ENCODE results near the gene AGER. TPM values are rescaled to one million over a fixed set of nuclear protein-coding genes. Genes with fewer than 3 reads are reported as not detected.

Gene AGER
- total RNA-seq, 6 experiments from 2014 or later: 0.81 to 3.4 (median 1.8) TPM

DNA sequence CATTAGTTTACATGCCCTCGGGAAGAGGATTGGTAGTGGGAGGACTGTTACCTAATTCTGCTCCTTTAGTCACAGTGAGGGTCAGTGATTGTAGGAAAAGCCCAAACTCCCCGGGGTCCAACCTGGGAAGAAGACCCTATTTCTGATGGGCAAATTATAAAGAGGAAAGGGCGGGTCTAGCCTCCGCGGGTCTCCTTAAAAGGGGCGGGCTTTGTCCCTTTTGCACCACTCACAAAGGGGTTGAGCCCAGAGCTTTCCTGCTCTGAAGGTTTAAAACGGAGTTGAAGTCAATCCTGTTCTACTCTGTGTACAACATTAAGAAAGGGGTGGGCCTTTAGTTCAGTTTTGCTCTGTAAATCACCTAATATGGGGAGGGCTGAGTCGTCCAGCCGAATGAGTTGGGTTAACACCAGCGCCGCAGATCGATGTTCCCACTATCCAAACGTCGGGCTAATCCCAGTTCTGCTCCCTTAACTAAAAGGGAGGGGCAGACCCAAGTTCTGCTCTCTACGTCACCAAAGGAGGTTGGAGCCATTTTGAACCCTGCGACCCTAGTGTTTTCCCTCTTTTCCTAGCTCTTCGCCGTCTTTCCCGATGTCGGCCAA, 6.8 kb downstream of the AGER start:
- DNase-seq (no peak), ATAC-seq (peak in 2 of 4 donors; percentile 1 to 3)
- Histone ChIP-seq H3K27ac (peak overlapping the region; percentile 73 to 97 (median 82)), H3K4me1 (peaks cover 0 to 32% (median 9%) of the 10 kb centered on the region in 4 donors), H3K4me3 (peak overlapping the region; percentile 19 to 87 (median 85)), H3K36me3 (peaks cover 0 to 3% (median 0%) of the 10 kb centered on the region in 4 donors), H3K27me3 (no peaks in the 10 kb centered on the region), H3K9me3 (no peaks in the 10 kb centered on the region)
- WGBS (ENCODE audit: insufficient coverage, low coverage, low lambda C conversion rate, missing lambda C conversion rate): 0% methylated on average over 19 of the region's 20 CpGs
- TF ChIP-seq, protein P1, sequence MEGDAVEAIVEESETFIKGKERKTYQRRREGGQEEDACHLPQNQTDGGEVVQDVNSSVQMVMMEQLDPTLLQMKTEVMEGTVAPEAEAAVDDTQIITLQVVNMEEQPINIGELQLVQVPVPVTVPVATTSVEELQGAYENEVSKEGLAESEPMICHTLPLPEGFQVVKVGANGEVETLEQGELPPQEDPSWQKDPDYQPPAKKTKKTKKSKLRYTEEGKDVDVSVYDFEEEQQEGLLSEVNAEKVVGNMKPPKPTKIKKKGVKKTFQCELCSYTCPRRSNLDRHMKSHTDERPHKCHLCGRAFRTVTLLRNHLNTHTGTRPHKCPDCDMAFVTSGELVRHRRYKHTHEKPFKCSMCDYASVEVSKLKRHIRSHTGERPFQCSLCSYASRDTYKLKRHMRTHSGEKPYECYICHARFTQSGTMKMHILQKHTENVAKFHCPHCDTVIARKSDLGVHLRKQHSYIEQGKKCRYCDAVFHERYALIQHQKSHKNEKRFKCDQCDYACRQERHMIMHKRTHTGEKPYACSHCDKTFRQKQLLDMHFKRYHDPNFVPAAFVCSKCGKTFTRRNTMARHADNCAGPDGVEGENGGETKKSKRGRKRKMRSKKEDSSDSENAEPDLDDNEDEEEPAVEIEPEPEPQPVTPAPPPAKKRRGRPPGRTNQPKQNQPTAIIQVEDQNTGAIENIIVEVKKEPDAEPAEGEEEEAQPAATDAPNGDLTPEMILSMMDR (IDR thresholded peaks at IDR 0.05): no peak
- peak; percentile 35 for TF ChIP-seq POLR2A (IDR thresholded peaks at IDR 0.05)
- intact Hi-C loops (cut with DNase I): no loop called here

DNA sequence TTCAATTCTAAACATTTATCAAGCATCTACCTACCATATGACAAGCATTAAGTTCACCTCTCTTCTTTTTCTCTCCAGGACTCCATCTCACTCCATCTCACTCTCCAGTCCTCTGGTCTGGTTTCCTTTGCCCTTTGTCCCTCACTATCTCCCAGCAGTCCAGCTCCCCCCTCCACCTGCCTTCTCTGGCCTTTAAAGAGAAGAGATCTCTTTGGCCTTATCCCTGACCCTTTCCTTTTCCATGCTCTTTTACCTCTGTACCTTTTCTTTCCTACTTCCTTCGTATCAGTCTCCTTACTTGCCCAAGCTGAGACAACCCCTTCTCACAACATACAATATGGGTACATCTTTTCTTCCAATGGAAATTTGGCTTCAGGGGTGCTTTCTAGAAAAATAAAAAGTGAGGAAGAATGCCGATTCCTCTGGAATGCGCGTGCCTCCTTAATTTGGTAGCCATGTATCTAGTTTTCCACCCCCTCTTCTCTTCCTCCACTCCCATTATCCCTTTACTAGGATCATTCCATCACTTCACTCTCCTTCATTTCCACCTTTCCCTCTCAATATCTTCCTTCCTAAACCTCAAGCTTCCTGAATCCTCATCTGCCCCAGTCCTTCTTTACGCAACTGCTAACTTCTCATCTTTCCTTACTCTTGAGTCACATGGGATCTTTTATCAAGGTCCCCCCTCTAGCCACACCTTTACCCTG, 7.4 kb downstream of the AGER start:
- intact Hi-C loops (cut with DNase I): no loop called here
- no peak for ATAC-seq

DNA sequence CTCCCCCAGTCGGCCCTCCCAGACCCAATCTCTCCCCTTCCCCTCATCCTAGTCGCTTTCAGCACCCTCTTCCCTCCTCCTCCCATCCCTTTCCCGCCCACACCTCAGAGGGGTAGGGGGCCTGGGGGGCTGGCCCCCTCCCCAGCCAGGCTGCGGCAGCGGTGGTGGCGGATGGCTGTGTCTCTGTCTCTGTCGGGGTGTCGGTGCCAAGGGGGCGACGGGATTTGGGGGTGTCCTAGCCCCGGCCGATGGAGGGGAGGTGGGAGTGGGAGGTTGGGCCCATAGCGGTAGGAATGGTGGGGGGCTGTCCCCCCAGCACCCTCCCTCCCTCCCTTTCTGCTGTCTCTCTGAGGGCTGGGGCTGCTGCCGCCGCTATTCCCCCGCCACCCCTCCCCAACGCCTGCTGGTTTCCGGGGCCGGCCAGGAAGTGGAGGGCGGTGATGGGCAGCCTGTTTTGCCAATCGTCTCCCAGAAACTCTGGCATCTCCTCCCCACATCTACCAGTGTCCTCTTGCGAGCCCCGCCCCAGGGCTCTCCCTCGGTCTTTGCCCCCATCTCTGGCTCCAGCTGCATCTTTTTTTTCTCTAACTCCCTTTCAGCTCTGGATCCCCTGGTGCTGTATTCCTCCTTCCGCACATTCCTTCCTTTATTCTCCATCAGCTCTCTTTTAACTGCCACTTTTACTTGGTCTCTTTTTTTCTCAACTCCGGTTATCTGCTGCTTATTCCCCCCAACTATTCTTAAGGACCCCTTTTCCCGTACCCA, 8.2 kb downstream of the AGER start, which contains the start of gene AGPAT1:
Gene AGPAT1 (minus strand): TSS at position 374 of the 765 bp plus-strand sequence. CDS start 4,588 bp downstream, outside the sequence.
- ATAC-seq (peak; percentile 72 to 80 (median 74)), DNase-seq (peak; percentile 97 to 99 (median 99))
- peak within 1 kb of the TSS; percentile 73 to 97 (median 82) for H3K27ac ChIP-seq
- intact Hi-C loops (cut with DNase I): no loop called here
- TF ChIP-seq POLR2A (IDR thresholded peaks at IDR 0.05): peak; percentile 59
- TF ChIP-seq, protein P1 (IDR thresholded peaks at IDR 0.05): no peak
- peaks cover 0 to 3% (median 0%) of the 10 kb centered on the region in 4 donors for H3K36me3 ChIP-seq
- H3K9me3 ChIP-seq: no peaks in the 10 kb centered on the region
- peaks cover 0 to 32% (median 9%) of the 10 kb centered on the region in 4 donors for H3K4me1 ChIP-seq
- no peaks in the 10 kb centered on the region for H3K27me3 ChIP-seq
- whole genome bisulfite sequencing (ENCODE audit: insufficient coverage, low coverage, low lambda C conversion rate, missing lambda C conversion rate): 2% methylated on average over 24 of the region's 27 CpGs
- H3K4me3 ChIP-seq: peak within 1 kb of the TSS; percentile 85 to 89 (median 87)

More for the DNA sequence above, 7.4 kb downstream of the AGER start:
- WGBS (ENCODE audit: insufficient coverage, low coverage, low lambda C conversion rate, missing lambda C conversion rate): 23% methylated on average over 5 of the region's 5 CpGs
- no peaks in the 10 kb centered on the region for H3K27me3 ChIP-seq
- no peaks in the 10 kb centered on the region for H3K9me3 ChIP-seq
- H3K36me3 ChIP-seq: peaks cover 0 to 3% (median 0%) of the 10 kb centered on the region in 4 donors
- peaks cover 0 to 32% (median 9%) of the 10 kb centered on the region in 4 donors for H3K4me1 ChIP-seq
- DNase-seq: no peak
- H3K4me3 ChIP-seq: peak overlapping the region; percentile 85 to 89 (median 87)
- TF ChIP-seq POLR2A (IDR thresholded peaks at IDR 0.05): no peak
- TF ChIP-seq, protein P1 (IDR thresholded peaks at IDR 0.05): no peak
- H3K27ac ChIP-seq: peak overlapping the region; percentile 73 to 97 (median 82)

DNA sequence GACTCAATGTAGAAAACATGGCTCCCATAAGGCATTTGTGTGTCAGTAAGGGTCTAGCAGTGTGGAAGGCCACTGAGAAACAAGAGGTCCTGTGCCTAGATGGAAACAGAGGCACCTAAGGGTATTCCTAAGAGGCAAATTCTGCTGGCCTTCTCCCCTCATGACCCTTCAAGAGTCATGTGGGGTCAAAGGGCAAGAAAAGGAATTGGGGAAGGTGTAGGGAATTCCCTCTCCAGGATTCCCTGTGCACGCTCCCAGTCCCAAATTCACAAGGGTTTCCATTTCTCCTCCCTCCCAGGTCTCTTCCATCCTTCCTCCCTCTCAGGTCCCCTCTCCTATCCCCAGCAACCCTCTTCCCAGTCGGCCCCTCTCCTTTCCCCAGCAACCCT, 8.7 kb downstream of the AGER start:
- 0% methylated on average over 2 of the region's 2 CpGs for WGBS (ENCODE audit: insufficient coverage, low coverage, low lambda C conversion rate, missing lambda C conversion rate)
- Histone ChIP-seq H3K27ac (peak overlapping the region in 2 of 3 donors; percentile 73 to 97), H3K4me3 (peak overlapping the region; percentile 85 to 89 (median 87)), H3K27me3 (no peaks in the 10 kb centered on the region), H3K36me3 (peaks cover 0 to 5% (median 2%) of the 10 kb centered on the region in 4 donors), H3K4me1 (peaks cover 0 to 32% (median 9%) of the 10 kb centered on the region in 4 donors), H3K9me3 (no peaks in the 10 kb centered on the region)
- TF ChIP-seq, protein P1 (IDR thresholded peaks at IDR 0.05): no peak
- TF ChIP-seq POLR2A (IDR thresholded peaks at IDR 0.05): no peak
- no peak for ATAC-seq
- intact Hi-C loops (cut with DNase I): no loop called here
- no peak for DNase-seq
